KOPT-K1 (cell line): ENCODE results near the gene ZNF333.
"Not testable (repeated sequence)": the region's sequence is repeated elsewhere in the genome, so short reads cannot be mapped to it uniquely, and the experiment has no call there.

Source experiments
- H3K27ac ChIP-seq: fragments of 200-600 bp; sonication (generic); 2 replicates; pipeline ENCODE4 v1.5.1; 2016; ENCODE audit warnings: antibody characterized with exemption, mild to moderate bottlenecking, low read depth, low read length; ENCODE audit not compliant: poor library complexity, severe bottlenecking
- H3K36me3 ChIP-seq: fragments of 200-600 bp; sonication (generic); 2 replicates; pipeline ENCODE4 v1.5.1; 2017; ENCODE audit warnings: antibody characterized with exemption, mild to moderate bottlenecking, low read length, moderate library complexity; ENCODE audit not compliant: insufficient read depth
- H3K9me3 ChIP-seq: fragments of 200-600 bp; sonication (generic); 2 replicates; pipeline ENCODE4 v1.5.1; 2017; ENCODE audit warnings: antibody characterized with exemption, low read length, mild to moderate bottlenecking; ENCODE audit not compliant: insufficient read depth, poor library complexity, severe bottlenecking

Gene ZNF333

GRCh38 chr19:14728595-14728994 is 38.7 kb downstream of the ZNF333 start:
- Histone ChIP-seq H3K36me3 (no peaks in the 10 kb centered on the region), H3K27ac (no peak overlapping the region), H3K9me3 (peaks cover 29% of the 10 kb centered on the region)

- H3K9me3 ChIP-seq, result peaks cover 22% of the 10 kb centered on the region
- no peaks in the 10 kb centered on the region for H3K36me3 ChIP-seq
- H3K27ac ChIP-seq, result no peak overlapping the region
Measured at GRCh38 chr19:14731200-14731599, 41.4 kb downstream of the ZNF333 start.

- H3K27ac ChIP-seq, result no peak overlapping the region
- H3K9me3 ChIP-seq, result peaks cover 17% of the 10 kb centered on the region
- H3K36me3 ChIP-seq, result no peaks in the 10 kb centered on the region
Measured at GRCh38 chr19:14732510-14732909, 42.7 kb downstream of the ZNF333 start.

- Histone ChIP-seq H3K27ac (no peak overlapping the region), H3K36me3 (no peaks in the 10 kb centered on the region), H3K9me3 (peaks cover 8% of the 10 kb centered on the region)
Measured at GRCh38 chr19:14733574-14733973, 43.7 kb downstream of the ZNF333 start.

- H3K36me3 ChIP-seq, result no peaks in the 10 kb centered on the region
- no peak overlapping the region for H3K27ac ChIP-seq
- no peaks in the 10 kb centered on the region for H3K9me3 ChIP-seq
Measured at GRCh38 chr19:14735915-14736314, 46.1 kb downstream of the ZNF333 start.

- Histone ChIP-seq H3K27ac (no peak overlapping the region), H3K9me3 (no peaks in the 10 kb centered on the region), H3K36me3 (no peaks in the 10 kb centered on the region)
Measured at GRCh38 chr19:14746886-14747285, 57.0 kb downstream of the ZNF333 start.

- H3K27ac ChIP-seq, result no peak overlapping the region
- no peaks in the 10 kb centered on the region for H3K36me3 ChIP-seq
- H3K9me3 ChIP-seq, result no peaks in the 10 kb centered on the region
Measured at GRCh38 chr19:14748601-14749000, 58.8 kb downstream of the ZNF333 start.

GRCh38 chr19:14758816-14759215 is 69.0 kb downstream of the ZNF333 start:
- Histone ChIP-seq H3K9me3 (no peaks in the 10 kb centered on the region), H3K27ac (no peak overlapping the region), H3K36me3 (no peaks in the 10 kb centered on the region)

GRCh38 chr19:14761607-14762006 is 71.8 kb downstream of the ZNF333 start:
- Histone ChIP-seq H3K9me3 (no peaks in the 10 kb centered on the region), H3K27ac (no peak overlapping the region), H3K36me3 (no peaks in the 10 kb centered on the region)

- Histone ChIP-seq H3K9me3 (no peaks in the 10 kb centered on the region), H3K27ac (no peak overlapping the region), H3K36me3 (no peaks in the 10 kb centered on the region)
Measured at GRCh38 chr19:14762111-14762510, 72.3 kb downstream of the ZNF333 start.

- Histone ChIP-seq H3K9me3 (no peaks in the 10 kb centered on the region), H3K36me3 (no peaks in the 10 kb centered on the region), H3K27ac (no peak overlapping the region)
Measured at GRCh38 chr19:14763497-14764145, 73.8 kb downstream of the ZNF333 start.

- Histone ChIP-seq H3K36me3 (no peaks in the 10 kb centered on the region), H3K27ac (no peak overlapping the region), H3K9me3 (no peaks in the 10 kb centered on the region)
Measured at GRCh38 chr19:14764401-14764800, 74.6 kb downstream of the ZNF333 start.

GRCh38 chr19:14765403-14765802 is 75.6 kb downstream of the ZNF333 start:
- H3K27ac ChIP-seq, H3K36me3 ChIP-seq, H3K9me3 ChIP-seq: not testable (repeated sequence)

GRCh38 chr19:14765841-14766240 is 76.0 kb downstream of the ZNF333 start:
- not testable (repeated sequence) for H3K36me3 ChIP-seq, H3K9me3 ChIP-seq, H3K27ac ChIP-seq

GRCh38 chr19:14767466-14767971 is 77.7 kb downstream of the ZNF333 start:
- no peaks in the 10 kb centered on the region for H3K36me3 ChIP-seq
- H3K9me3 ChIP-seq, result no peaks in the 10 kb centered on the region
- H3K27ac ChIP-seq, result no peak overlapping the region

- no peaks in the 10 kb centered on the region for H3K9me3 ChIP-seq
Measured at GRCh38 chr19:14768001-14768400, 78.2 kb downstream of the ZNF333 start.

More at GRCh38 chr19:14768001-14768400, 78.2 kb downstream of the ZNF333 start:
- Histone ChIP-seq H3K27ac (no peak overlapping the region), H3K36me3 (no peaks in the 10 kb centered on the region)
